ENCODE results near the gene SMYD2.

- TF ChIP-seq CTCF (IDR thresholded peaks at IDR 0.05) (no peak), POLR2A (IDR thresholded peaks at IDR 0.05) (no peak)
These were observed 80.7 kb downstream of the SMYD2 start for GRCh38 chr1:214361636-214362035.

All from body of pancreas (tissue), 4 donors.